ENCODE measurements around the gene TMEM164.

GRCh38 chrX:110192516-110192915 is 189.6 kb downstream of the TMEM164 start:
- TF ChIP-seq POLR2AphosphoS5 (IDR thresholded peaks at IDR 0.05; ENCODE audit: low read depth) (no peak), JUNB (IDR thresholded peaks at IDR 0.05; ENCODE audit: unreplicated experiment) (no peak), STAT1 (IDR thresholded peaks at IDR 0.05; ENCODE audit: unreplicated experiment) (no peak), REST (IDR thresholded peaks at IDR 0.05; ENCODE audit: unreplicated experiment) (no peak), ZNF331 (CRISPR knock-in tag; IDR thresholded peaks at IDR 0.05; ENCODE audit: low read depth) (no peak), CREB1 (CRISPR knock-in tag; IDR thresholded peaks at IDR 0.05; ENCODE audit: low read depth) (no peak), EZH2 (IDR thresholded peaks at IDR 0.05; ENCODE audit: low read depth, unreplicated experiment) (no peak), EZH2phosphoT487 (IDR thresholded peaks at IDR 0.05; ENCODE audit: unreplicated experiment) (no peak), ZNF114 (CRISPR knock-in tag; IDR thresholded peaks at IDR 0.05) (no peak), NANOG (IDR thresholded peaks at IDR 0.05; ENCODE audit: borderline replicate concordance) (no peak)
- TF ChIP-seq, protein P1, sequence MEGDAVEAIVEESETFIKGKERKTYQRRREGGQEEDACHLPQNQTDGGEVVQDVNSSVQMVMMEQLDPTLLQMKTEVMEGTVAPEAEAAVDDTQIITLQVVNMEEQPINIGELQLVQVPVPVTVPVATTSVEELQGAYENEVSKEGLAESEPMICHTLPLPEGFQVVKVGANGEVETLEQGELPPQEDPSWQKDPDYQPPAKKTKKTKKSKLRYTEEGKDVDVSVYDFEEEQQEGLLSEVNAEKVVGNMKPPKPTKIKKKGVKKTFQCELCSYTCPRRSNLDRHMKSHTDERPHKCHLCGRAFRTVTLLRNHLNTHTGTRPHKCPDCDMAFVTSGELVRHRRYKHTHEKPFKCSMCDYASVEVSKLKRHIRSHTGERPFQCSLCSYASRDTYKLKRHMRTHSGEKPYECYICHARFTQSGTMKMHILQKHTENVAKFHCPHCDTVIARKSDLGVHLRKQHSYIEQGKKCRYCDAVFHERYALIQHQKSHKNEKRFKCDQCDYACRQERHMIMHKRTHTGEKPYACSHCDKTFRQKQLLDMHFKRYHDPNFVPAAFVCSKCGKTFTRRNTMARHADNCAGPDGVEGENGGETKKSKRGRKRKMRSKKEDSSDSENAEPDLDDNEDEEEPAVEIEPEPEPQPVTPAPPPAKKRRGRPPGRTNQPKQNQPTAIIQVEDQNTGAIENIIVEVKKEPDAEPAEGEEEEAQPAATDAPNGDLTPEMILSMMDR (conservative IDR thresholded peaks at IDR 0.05; ENCODE audit: low read depth in 2 of 2), result no peak
- TF ChIP-seq, protein P2, sequence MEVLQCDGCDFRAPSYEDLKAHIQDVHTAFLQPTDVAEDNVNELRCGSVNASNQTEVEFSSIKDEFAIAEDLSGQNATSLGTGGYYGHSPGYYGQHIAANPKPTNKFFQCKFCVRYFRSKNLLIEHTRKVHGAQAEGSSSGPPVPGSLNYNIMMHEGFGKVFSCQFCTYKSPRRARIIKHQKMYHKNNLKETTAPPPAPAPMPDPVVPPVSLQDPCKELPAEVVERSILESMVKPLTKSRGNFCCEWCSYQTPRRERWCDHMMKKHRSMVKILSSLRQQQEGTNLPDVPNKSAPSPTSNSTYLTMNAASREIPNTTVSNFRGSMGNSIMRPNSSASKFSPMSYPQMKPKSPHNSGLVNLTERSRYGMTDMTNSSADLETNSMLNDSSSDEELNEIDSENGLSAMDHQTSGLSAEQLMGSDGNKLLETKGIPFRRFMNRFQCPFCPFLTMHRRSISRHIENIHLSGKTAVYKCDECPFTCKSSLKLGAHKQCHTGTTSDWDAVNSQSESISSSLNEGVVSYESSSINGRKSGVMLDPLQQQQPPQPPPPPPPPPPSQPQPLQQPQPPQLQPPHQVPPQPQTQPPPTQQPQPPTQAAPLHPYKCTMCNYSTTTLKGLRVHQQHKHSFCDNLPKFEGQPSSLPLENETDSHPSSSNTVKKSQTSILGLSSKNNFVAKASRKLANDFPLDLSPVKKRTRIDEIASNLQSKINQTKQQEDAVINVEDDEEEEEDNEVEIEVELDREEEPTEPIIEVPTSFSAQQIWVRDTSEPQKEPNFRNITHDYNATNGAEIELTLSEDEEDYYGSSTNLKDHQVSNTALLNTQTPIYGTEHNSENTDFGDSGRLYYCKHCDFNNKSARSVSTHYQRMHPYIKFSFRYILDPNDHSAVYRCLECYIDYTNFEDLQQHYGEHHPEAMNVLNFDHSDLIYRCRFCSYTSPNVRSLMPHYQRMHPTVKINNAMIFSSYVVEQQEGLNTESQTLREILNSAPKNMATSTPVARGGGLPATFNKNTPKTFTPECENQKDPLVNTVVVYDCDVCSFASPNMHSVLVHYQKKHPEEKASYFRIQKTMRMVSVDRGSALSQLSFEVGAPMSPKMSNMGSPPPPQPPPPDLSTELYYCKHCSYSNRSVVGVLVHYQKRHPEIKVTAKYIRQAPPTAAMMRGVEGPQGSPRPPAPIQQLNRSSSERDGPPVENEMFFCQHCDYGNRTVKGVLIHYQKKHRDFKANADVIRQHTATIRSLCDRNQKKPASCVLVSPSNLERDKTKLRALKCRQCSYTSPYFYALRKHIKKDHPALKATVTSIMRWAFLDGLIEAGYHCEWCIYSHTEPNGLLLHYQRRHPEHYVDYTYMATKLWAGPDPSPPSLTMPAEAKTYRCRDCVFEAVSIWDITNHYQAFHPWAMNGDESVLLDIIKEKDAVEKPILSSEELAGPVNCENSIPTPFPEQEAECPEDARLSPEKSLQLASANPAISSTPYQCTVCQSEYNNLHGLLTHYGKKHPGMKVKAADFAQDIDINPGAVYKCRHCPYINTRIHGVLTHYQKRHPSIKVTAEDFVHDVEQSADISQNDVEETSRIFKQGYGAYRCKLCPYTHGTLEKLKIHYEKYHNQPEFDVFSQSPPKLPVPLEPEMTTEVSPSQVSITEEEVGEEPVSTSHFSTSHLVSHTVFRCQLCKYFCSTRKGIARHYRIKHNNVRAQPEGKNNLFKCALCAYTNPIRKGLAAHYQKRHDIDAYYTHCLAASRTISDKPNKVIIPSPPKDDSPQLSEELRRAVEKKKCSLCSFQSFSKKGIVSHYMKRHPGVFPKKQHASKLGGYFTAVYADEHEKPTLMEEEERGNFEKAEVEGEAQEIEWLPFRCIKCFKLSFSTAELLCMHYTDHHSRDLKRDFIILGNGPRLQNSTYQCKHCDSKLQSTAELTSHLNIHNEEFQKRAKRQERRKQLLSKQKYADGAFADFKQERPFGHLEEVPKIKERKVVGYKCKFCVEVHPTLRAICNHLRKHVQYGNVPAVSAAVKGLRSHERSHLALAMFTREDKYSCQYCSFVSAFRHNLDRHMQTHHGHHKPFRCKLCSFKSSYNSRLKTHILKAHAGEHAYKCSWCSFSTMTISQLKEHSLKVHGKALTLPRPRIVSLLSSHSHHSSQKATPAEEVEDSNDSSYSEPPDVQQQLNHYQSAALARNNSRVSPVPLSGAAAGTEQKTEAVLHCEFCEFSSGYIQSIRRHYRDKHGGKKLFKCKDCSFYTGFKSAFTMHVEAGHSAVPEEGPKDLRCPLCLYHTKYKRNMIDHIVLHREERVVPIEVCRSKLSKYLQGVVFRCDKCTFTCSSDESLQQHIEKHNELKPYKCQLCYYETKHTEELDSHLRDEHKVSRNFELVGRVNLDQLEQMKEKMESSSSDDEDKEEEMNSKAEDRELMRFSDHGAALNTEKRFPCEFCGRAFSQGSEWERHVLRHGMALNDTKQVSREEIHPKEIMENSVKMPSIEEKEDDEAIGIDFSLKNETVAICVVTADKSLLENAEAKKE (CRISPR knock-in tag; IDR thresholded peaks at IDR 0.05), result no peak
- TF ChIP-seq, protein P3, sequence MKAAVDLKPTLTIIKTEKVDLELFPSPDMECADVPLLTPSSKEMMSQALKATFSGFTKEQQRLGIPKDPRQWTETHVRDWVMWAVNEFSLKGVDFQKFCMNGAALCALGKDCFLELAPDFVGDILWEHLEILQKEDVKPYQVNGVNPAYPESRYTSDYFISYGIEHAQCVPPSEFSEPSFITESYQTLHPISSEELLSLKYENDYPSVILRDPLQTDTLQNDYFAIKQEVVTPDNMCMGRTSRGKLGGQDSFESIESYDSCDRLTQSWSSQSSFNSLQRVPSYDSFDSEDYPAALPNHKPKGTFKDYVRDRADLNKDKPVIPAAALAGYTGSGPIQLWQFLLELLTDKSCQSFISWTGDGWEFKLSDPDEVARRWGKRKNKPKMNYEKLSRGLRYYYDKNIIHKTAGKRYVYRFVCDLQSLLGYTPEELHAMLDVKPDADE (IDR thresholded peaks at IDR 0.05), result no peak
